Measurements from ENCODE around the gene GPSM1. TPM values are rescaled to one million over a fixed set of nuclear protein-coding genes. Genes with fewer than 3 reads are reported as not detected.

GPSM1 gene
- total RNA-seq, 1 experiment from 2014 or later: 24.7 TPM

DNA sequence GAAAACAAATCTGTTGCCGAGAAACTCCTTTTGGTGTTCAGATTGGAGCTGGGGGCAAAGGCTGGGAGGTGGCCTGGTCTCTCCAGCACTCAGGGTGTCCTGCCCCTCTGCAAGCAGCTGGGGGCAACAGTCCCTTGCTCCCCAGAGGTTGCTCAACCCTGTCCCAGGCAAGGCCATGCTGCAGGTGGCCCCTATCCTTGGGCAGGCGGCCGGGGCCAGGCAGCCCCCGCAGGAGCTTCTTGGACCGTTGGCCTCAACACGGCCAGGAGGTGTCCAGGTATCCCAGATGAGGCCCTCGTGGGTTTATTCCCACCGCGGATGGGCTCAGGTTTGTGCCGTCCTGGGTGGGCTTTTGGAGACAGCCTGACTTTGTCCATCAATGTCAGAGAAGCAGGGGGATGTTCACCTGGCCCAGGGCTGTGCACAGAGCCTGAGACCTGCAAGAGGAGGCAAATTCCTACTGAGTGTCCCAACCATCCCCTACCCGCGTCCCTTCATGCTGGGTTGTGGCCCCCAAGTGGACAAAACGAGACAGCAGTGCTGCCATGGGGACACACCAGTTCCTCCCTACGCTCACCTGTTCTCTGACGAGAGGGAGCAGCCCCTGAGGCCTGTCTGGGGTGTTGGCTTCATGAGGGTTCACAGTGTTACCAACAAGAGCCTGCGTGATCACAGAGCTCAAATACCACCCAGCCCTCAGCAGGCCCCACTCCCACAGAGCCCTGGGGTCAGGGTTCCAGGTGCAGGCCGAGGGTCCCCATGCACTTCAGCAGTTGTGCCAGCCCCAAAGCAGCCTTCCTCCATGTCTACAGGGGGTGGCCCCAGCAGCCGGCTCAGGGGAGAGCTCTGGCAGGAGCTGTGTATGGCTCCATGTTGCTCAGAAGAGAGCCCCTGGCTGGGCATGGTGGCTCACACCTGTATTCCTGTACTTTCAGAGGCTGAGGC lies 14.0 kb upstream of the GPSM1 start:
- Histone ChIP-seq H4K5ac (ENCODE audit: insufficient read length, low read depth, low read length) (no peak overlapping the region), H4K20me1 (ENCODE audit: control insufficient read depth, insufficient read depth, insufficient read length) (no peaks in the 10 kb centered on the region), H2BK120ac (ENCODE audit: low read depth, low read length, poor library complexity, severe bottlenecking) (no peak overlapping the region), H4K91ac (ENCODE audit: insufficient read length, low read depth, low read length) (no peak overlapping the region), H3K23me2 (ENCODE audit: insufficient read length, low read depth, low read length, poor library complexity, severe bottlenecking) (no peaks in the 10 kb centered on the region), H3K4me2 (ENCODE audit: insufficient read depth, insufficient read length, low read length) (no peak overlapping the region), H2AK5ac (ENCODE audit: insufficient read length, low read length) (no peak overlapping the region), H3K79me1 (ENCODE audit: insufficient read depth, low read depth, low read length, poor library complexity, severe bottlenecking) (no peaks in the 10 kb centered on the region), H2BK20ac (ENCODE audit: low read depth, low read length, poor library complexity, severe bottlenecking) (no peak overlapping the region), H3K18ac (ENCODE audit: insufficient read length, low read depth, low read length) (no peak overlapping the region), H2AFZ (ENCODE audit: low read length) (no peak overlapping the region), H3T11ph (ENCODE audit: low read length) (no peak overlapping the region), H3K9me3 (ENCODE audit: control insufficient read depth, low read depth, low read length) (no peaks in the 10 kb centered on the region), H3K27me3 (ENCODE audit: insufficient read depth, low read length) (no peaks in the 10 kb centered on the region), H3K27ac (ENCODE audit: insufficient read length, low read depth, low read length) (no peak overlapping the region), H3K56ac (ENCODE audit: insufficient read length, low read depth, low read length) (no peak overlapping the region), H3K9ac (ENCODE audit: extremely low read depth, insufficient read length, low read length) (no peak overlapping the region), H2BK15ac (ENCODE audit: low read depth, low read length) (no peak overlapping the region), H3K14ac (ENCODE audit: insufficient read depth, low read length) (no peak overlapping the region), H4K8ac (replicated peaks; ENCODE audit: insufficient read length, low read depth, low read length) (no peak overlapping the region), H3K23ac (ENCODE audit: insufficient read length, low read depth, low read length) (no peak overlapping the region), H2BK12ac (ENCODE audit: insufficient read length, low read depth, low read length) (no peak overlapping the region), H2BK5ac (ENCODE audit: insufficient read length, low read length) (no peak overlapping the region), H3K4ac (ENCODE audit: low read depth, low read length) (no peak overlapping the region), H3K79me2 (ENCODE audit: insufficient read depth, low read length) (no peaks in the 10 kb centered on the region), H3K4me1 (ENCODE audit: insufficient read depth, low read length) (no peaks in the 10 kb centered on the region)
- Mint-ChIP-seq H3K4me1 (no peaks in the 10 kb centered on the region), H3K9me3 (peaks cover 13 to 15% of the 10 kb centered on the region in 2 experiments), H3K36me3 (ENCODE audit: insufficient read depth in 1 of 3, low read depth in 3 of 3) (peaks cover 6 to 19% (median 7%) of the 10 kb centered on the region in 3 experiments; a peak in 6 of 7 replicates), H3K27me3 (ENCODE audit: low read depth) (peaks cover 5% of the 10 kb centered on the region; the same call in 1 of the 2 replicates), H3K4me3 (no peak overlapping the region), H3K27ac (no peak overlapping the region)
- no CpG with 5 or more reads among the region's 18 CpGs for WGBS (ENCODE audit: extremely low coverage, insufficient read length, low lambda C conversion rate)
- DNase-seq: no peak
- TF ChIP-seq, protein P1, sequence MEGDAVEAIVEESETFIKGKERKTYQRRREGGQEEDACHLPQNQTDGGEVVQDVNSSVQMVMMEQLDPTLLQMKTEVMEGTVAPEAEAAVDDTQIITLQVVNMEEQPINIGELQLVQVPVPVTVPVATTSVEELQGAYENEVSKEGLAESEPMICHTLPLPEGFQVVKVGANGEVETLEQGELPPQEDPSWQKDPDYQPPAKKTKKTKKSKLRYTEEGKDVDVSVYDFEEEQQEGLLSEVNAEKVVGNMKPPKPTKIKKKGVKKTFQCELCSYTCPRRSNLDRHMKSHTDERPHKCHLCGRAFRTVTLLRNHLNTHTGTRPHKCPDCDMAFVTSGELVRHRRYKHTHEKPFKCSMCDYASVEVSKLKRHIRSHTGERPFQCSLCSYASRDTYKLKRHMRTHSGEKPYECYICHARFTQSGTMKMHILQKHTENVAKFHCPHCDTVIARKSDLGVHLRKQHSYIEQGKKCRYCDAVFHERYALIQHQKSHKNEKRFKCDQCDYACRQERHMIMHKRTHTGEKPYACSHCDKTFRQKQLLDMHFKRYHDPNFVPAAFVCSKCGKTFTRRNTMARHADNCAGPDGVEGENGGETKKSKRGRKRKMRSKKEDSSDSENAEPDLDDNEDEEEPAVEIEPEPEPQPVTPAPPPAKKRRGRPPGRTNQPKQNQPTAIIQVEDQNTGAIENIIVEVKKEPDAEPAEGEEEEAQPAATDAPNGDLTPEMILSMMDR (conservative IDR thresholded peaks at IDR 0.05): no peak
